Upper lobe of left lung (tissue), 4 donors: ENCODE results near the gene TRMT61A.

ENCODE experiments used
- CTCF ChIP-seq, 6 experiments: fragments of 450-650 bp in 4 of 6; fragments of 200-600 bp in 2 of 6; sonication (generic) in 2 of 6; IDR thresholded peaks; one replicate each; pipeline ENCODE4 v1.5.1; 2016 to 2019; ENCODE audit warnings: antibody characterized with exemption in 6 of 6
- POLR2A ChIP-seq, 4 donors: fragments of 450-650 bp; IDR thresholded peaks; one replicate each; pipeline ENCODE4 v1.5.1; 2016 to 2017; ENCODE audit warnings: antibody characterized with exemption in 4 of 4, mild to moderate bottlenecking in 2 of 4
- POLR2AphosphoS5 ChIP-seq, 2 donors: sonication (generic); formaldehyde crosslinking; IDR thresholded peaks; one replicate each; pipeline ENCODE4 v1.5.1; 2017; ENCODE audit warnings: antibody characterized with exemption in 2 of 2

DNA sequence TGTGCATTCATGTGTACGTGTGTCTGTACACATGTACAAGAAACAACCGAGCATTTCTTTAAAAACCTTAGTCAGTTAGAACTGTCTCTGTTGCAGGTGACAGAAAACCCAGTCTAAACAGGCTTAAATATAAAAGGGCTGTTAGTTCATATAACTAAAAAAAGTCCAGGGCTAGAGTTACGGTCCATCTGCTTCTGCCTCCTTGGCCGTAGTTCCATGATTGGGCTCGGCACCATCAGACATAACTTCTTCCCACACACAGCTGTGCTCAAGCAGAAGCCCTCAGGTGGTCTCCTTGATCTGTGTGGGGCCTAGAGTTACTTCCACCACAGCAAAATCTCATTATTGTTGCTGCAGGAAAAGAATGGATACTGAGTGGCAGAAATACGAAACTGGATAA is 40.9 kb upstream of the TRMT61A start:
- TF ChIP-seq POLR2A (IDR thresholded peaks at IDR 0.05) (no peak), CTCF (IDR thresholded peaks at IDR 0.05) (no peak), POLR2AphosphoS5 (IDR thresholded peaks at IDR 0.05) (no peak)
